Osteoblast (primary cell): ENCODE measurements around the gene UST. TPM values are rescaled to one million over a fixed set of nuclear protein-coding genes. Genes with fewer than 3 reads are reported as not detected.

Source experiments
- DNase-seq: peaks from one replicate; pipeline ENCODE4 v3.0.0; 2011; ENCODE audit warnings: low spot score, mixed read lengths; ENCODE audit not compliant: insufficient read length; ENCODE audit errors: missing footprints
- H2AFZ ChIP-seq: 2 replicates; pipeline ENCODE4 v1.6.0; 2011; ENCODE audit warnings: mild to moderate bottlenecking, low read length
- H3K27ac ChIP-seq: 2 replicates; pipeline ENCODE4 v1.5.1; 2011; ENCODE audit warnings: mild to moderate bottlenecking, low read depth, low read length, moderate library complexity
- H3K27me3 ChIP-seq: 2 replicates; pipeline ENCODE4 v1.6.0; 2012; ENCODE audit warnings: mild to moderate bottlenecking, control low read depth, inconsistent platforms, low read length, moderate library complexity; ENCODE audit not compliant: insufficient read depth
- H3K36me3 ChIP-seq: 2 replicates; pipeline ENCODE4 v1.5.1; 2011; ENCODE audit warnings: mild to moderate bottlenecking, low read length, control low read depth, moderate library complexity; ENCODE audit not compliant: insufficient read depth
- H3K4me1 ChIP-seq: 2 replicates; pipeline ENCODE4 v1.5.1; 2011; ENCODE audit warnings: mild to moderate bottlenecking, low read length, control low read depth, moderate library complexity; ENCODE audit not compliant: insufficient read depth
- H3K4me2 ChIP-seq: 2 replicates; pipeline ENCODE4 v1.6.0; 2011; ENCODE audit warnings: mild to moderate bottlenecking, low read length; ENCODE audit not compliant: insufficient read depth
- H3K4me3 ChIP-seq: fragments of 200-600 bp; sonication (generic); 3 replicates; pipeline ENCODE4 v1.5.1; 2012; ENCODE audit warnings: mild to moderate bottlenecking, low read length, inconsistent platforms; ENCODE audit not compliant: insufficient read depth
- H3K79me2 ChIP-seq: 2 replicates; pipeline ENCODE4 v1.6.0; 2012; ENCODE audit warnings: mild to moderate bottlenecking, low read length, control low read depth, inconsistent platforms; ENCODE audit not compliant: insufficient read depth
- H3K9me3 ChIP-seq: 2 replicates; pipeline ENCODE4 v1.5.1; 2011; ENCODE audit warnings: low read depth, low read length, control low read depth
- H4K20me1 ChIP-seq: 2 replicates; pipeline ENCODE4 v1.6.0; 2012; ENCODE audit warnings: mild to moderate bottlenecking, low read length, control low read depth; ENCODE audit not compliant: insufficient read depth
- total RNA-seq: library from RNA; depleted of rRNA; stranded (reverse); fragments of >200 nt; gene quantifications from 2 replicates; pipeline ENCODE4 v1.2.3, GENCODE V29; 2012
- TF ChIP-seq, protein P1 (sequence below): IDR thresholded peaks from 2 replicates; pipeline ENCODE4 v1.5.1; 2011; ENCODE audit warnings: mild to moderate bottlenecking, low read depth, low read length, moderate library complexity; ENCODE audit errors: extremely low read depth

UST gene
- total RNA-seq, 1 donor, result 18.1 TPM

- Histone ChIP-seq H3K9me3 (no peaks in the 10 kb centered on the region), H3K79me2 (no peaks in the 10 kb centered on the region), H3K27ac (no peak overlapping the region), H3K27me3 (no peaks in the 10 kb centered on the region), H3K4me1 (no peaks in the 10 kb centered on the region), H3K36me3 (no peaks in the 10 kb centered on the region), H3K4me3 (no peak overlapping the region), H2AFZ (no peak overlapping the region), H4K20me1 (peaks cover 5% of the 10 kb centered on the region), H3K4me2 (no peak overlapping the region)
- no peak for DNase-seq
- TF ChIP-seq, protein P1, sequence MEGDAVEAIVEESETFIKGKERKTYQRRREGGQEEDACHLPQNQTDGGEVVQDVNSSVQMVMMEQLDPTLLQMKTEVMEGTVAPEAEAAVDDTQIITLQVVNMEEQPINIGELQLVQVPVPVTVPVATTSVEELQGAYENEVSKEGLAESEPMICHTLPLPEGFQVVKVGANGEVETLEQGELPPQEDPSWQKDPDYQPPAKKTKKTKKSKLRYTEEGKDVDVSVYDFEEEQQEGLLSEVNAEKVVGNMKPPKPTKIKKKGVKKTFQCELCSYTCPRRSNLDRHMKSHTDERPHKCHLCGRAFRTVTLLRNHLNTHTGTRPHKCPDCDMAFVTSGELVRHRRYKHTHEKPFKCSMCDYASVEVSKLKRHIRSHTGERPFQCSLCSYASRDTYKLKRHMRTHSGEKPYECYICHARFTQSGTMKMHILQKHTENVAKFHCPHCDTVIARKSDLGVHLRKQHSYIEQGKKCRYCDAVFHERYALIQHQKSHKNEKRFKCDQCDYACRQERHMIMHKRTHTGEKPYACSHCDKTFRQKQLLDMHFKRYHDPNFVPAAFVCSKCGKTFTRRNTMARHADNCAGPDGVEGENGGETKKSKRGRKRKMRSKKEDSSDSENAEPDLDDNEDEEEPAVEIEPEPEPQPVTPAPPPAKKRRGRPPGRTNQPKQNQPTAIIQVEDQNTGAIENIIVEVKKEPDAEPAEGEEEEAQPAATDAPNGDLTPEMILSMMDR, result no peak
Measured at GRCh38 chr6:148814869-148815268, 68.0 kb downstream of the UST start.

DNA sequence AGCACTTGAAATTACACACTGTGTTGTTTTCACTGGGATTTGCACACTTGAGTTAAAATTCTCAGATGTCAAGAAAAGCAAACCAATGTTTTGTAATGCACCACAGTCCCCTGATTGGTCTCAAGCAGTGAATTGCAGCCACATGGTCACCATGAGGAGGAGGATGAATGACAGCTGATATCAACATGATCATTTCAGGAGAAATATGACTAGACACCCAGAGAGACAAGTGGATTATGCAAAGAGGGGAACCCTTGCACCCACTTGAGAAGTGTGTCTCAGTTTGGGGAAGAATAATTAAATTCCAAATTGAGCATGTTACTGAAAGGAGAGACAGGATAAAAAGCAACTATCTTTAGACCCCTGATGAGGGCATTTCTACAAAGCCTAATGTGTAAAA, 69.3 kb downstream of the UST start:
- H3K4me3 ChIP-seq, result no peak overlapping the region
- no peaks in the 10 kb centered on the region for H3K79me2 ChIP-seq
- no peaks in the 10 kb centered on the region for H3K4me1 ChIP-seq
- no peaks in the 10 kb centered on the region for H3K36me3 ChIP-seq
- DNase-seq, result no peak
- no peaks in the 10 kb centered on the region for H3K27me3 ChIP-seq
- TF ChIP-seq, protein P1, result no peak
- no peak overlapping the region for H3K27ac ChIP-seq
- no peak overlapping the region for H3K4me2 ChIP-seq
- H4K20me1 ChIP-seq, result peaks cover 5% of the 10 kb centered on the region
- H2AFZ ChIP-seq, result no peak overlapping the region
- H3K9me3 ChIP-seq, result no peaks in the 10 kb centered on the region

DNA sequence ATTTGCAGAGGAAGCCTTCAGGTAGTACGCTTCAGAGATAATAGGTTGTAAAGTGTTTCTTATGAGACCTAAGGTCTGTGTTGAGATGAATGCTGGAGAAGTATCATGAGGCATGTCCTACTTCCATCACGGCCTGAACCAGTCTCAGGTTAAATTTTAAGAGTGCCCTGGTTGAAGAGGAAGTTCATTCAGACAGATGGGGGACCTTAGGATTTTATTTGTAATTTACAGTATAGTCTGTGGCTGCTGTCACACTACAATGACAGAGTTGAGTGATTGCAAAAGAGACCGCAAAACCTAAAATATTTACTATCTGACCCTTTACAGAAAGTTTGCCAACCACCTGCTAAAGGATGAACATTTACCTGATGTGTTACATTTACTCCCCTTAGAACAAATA, 70.9 kb downstream of the UST start:
- H3K36me3 ChIP-seq, result no peaks in the 10 kb centered on the region
- TF ChIP-seq, protein P1, result no peak
- no peak overlapping the region for H3K27ac ChIP-seq
- H3K9me3 ChIP-seq, result no peaks in the 10 kb centered on the region
- DNase-seq, result no peak
- no peaks in the 10 kb centered on the region for H3K4me1 ChIP-seq
- H3K4me2 ChIP-seq, result no peak overlapping the region
- no peak overlapping the region for H3K4me3 ChIP-seq
- H4K20me1 ChIP-seq, result peaks cover 5% of the 10 kb centered on the region
- no peak overlapping the region for H2AFZ ChIP-seq
- no peaks in the 10 kb centered on the region for H3K27me3 ChIP-seq
- no peaks in the 10 kb centered on the region for H3K79me2 ChIP-seq

DNA sequence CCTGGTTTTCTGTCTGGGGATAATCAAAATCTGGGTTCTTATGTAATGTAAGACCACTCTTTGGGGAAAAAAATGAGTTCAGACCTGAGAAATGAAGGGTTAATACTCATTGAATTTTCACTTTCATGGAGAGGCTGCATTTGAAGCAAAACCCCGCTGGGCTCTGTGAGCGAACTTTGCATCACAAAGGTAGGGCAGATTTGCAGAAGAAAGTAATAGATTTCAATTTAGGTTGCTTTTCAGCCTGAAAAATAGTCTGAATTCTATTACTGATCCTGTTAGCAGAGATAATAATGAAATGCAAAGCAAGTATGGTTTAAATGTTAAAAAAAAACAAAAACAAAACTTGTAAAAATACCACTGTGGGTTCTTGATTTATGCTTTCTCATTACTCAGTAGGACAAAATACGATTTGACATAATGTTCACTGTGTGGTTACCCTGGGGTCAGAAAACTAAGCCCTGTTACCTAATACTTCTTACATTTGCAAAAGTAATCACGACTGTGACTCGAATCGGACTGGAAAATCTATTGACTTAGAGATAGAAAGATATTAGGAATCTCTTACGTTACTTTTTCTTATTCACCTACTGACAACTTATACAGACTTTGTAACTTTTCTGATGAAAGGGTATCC, 72.2 kb downstream of the UST start:
- TF ChIP-seq, protein P1, result no peak
- DNase-seq, result no peak

More for the DNA sequence above, 72.2 kb downstream of the UST start:
- H3K79me2 ChIP-seq, result no peaks in the 10 kb centered on the region
- no peaks in the 10 kb centered on the region for H3K9me3 ChIP-seq
- H4K20me1 ChIP-seq, result peaks cover 5% of the 10 kb centered on the region
- no peak overlapping the region for H2AFZ ChIP-seq
- no peak overlapping the region for H3K4me2 ChIP-seq
- H3K27ac ChIP-seq, result no peak overlapping the region
- no peak overlapping the region for H3K4me3 ChIP-seq
- no peaks in the 10 kb centered on the region for H3K27me3 ChIP-seq
- no peaks in the 10 kb centered on the region for H3K4me1 ChIP-seq
- H3K36me3 ChIP-seq, result no peaks in the 10 kb centered on the region
